ENCODE data around the gene ACVR2A. TPM values are rescaled to one million over a fixed set of nuclear protein-coding genes. Genes with fewer than 3 reads are reported as not detected.

The ACVR2A gene
- total and polyA plus RNA-seq, 2 of the 4 experiments (the other 2 are of a cell fraction) = 1.8 to 6.8 TPM

- ChIA-PET POLR2A (ENCODE audit: unreplicated experiment) (no interaction called here), CTCF (no interaction called here)
- no peak overlapping the region for H3K4ac ChIP-seq (ENCODE audit: low read depth, low read length)
- H4K8ac ChIP-seq (ENCODE audit: low read depth in 2 of 2, low read length in 2 of 2) = no peak overlapping the region
- no peak overlapping the region for H3K56ac ChIP-seq (ENCODE audit: extremely low read depth, insufficient read depth, low read length)
- H2AFZ ChIP-seq (replicated peaks; ENCODE audit: low read length, poor library complexity) = no peak overlapping the region
- ATAC-seq (ENCODE audit: low read depth) (no peak), DNase-seq (no peak)
- no peaks in the 10 kb centered on the region for H3K27me3 ChIP-seq (ENCODE audit: control insufficient read depth, insufficient read depth, low read length)
- no peak overlapping the region for H3K27ac ChIP-seq (ENCODE audit: insufficient read depth, low read length)
- in situ Hi-C loops (cut with MboI; ENCODE audit: low sequenced_read_pairs) = no loop called here
- H2AK5ac ChIP-seq (ENCODE audit: low read depth, low read length) = no peak overlapping the region
- no peak overlapping the region for H4K5ac ChIP-seq (ENCODE audit: low read depth, low read length)
- H3K9me1 ChIP-seq (ENCODE audit: insufficient read depth, low read length) = no peaks in the 10 kb centered on the region
- intact Hi-C loops (cut with micrococcal nuclease) = no loop called here
- no peak overlapping the region for H3K18ac ChIP-seq (ENCODE audit: low read depth, low read length)
- no peaks in the 10 kb centered on the region for H4K20me1 ChIP-seq (ENCODE audit: insufficient read depth, low read length)
- H3K23ac ChIP-seq (ENCODE audit: low read depth, low read length) = no peak overlapping the region
- dilution Hi-C loops (cut with HindIII; ENCODE audit: low sequenced_read_pairs, unreplicated experiment) = no loop called here
- TF ChIP-seq NFE2L2 (IDR thresholded peaks at IDR 0.05; ENCODE audit: low read depth, low read length) = no peak
- TF ChIP-seq CTCF (conservative IDR thresholded peaks at IDR 0.05; ENCODE audit: low read depth, low read length) = no peak
- no peak for TF ChIP-seq BHLHE40 (IDR thresholded peaks at IDR 0.05; ENCODE audit: low read depth, low read length)
- TF ChIP-seq POLR2A (IDR thresholded peaks at IDR 0.05; ENCODE audit: low read depth, low read length) = no peak
- TF ChIP-seq CHD1 (IDR thresholded peaks at IDR 0.05; ENCODE audit: low read depth, low read length) = no peak
- no peak for TF ChIP-seq RFX5 (IDR thresholded peaks at IDR 0.05; ENCODE audit: low read depth, low read length)
- TF ChIP-seq USF2 (IDR thresholded peaks at IDR 0.05; ENCODE audit: low read depth, low read length) = no peak
- no peak for TF ChIP-seq MAFK (IDR thresholded peaks at IDR 0.05; ENCODE audit: low read depth, low read length)
- no peak for TF ChIP-seq ELK1 (IDR thresholded peaks at IDR 0.05; ENCODE audit: borderline replicate concordance, low read depth, low read length)
- no peak for TF ChIP-seq SMC3 (IDR thresholded peaks at IDR 0.05; ENCODE audit: low read depth, low read length)
- no peak for TF ChIP-seq RCOR1 (IDR thresholded peaks at IDR 0.05; ENCODE audit: insufficient replicate concordance, low read length)
- no peak for TF ChIP-seq MAZ (IDR thresholded peaks at IDR 0.05; ENCODE audit: borderline replicate concordance, low read depth, low read length)
- no peak for TF ChIP-seq FOS (IDR thresholded peaks at IDR 0.05; ENCODE audit: low read depth, low read length)
- no peak overlapping the region for H3K9ac ChIP-seq (ENCODE audit: low read depth, low read length)
- no peak overlapping the region for H3K14ac ChIP-seq (replicated peaks; ENCODE audit: low read depth, low read length)
- H3K4me1 ChIP-seq (ENCODE audit: control insufficient read depth, insufficient read depth, low read length) = no peaks in the 10 kb centered on the region
- H3K4me3 ChIP-seq (ENCODE audit: insufficient read depth, low read depth, low read length) = no peak overlapping the region
- H3K4me2 ChIP-seq (ENCODE audit: low read depth, low read length) = no peak overlapping the region
- no TSS peak for BruUV-seq (replicated peaks)
- H3K79me1 ChIP-seq (ENCODE audit: low read depth in 1 of 2, low read length in 2 of 2) = no peaks in the 10 kb centered on the region
- WGBS, 2 experiments (ENCODE audit: extremely low coverage in 2 of 2, insufficient read length in 1 of 2) = no CpG with 5 or more reads among the region's 16 CpGs
- H3K9me3 ChIP-seq (ENCODE audit: control insufficient read depth, insufficient read depth, low read length) = no peaks in the 10 kb centered on the region
- H2BK5ac ChIP-seq (ENCODE audit: low read depth, low read length, poor library complexity, severe bottlenecking) = no peak overlapping the region
- no peak overlapping the region for H2BK20ac ChIP-seq (ENCODE audit: low read depth, low read length)
- no peak overlapping the region for H2BK15ac ChIP-seq (ENCODE audit: low read depth, low read length)
- no peak overlapping the region for H2AK9ac ChIP-seq (replicated peaks; ENCODE audit: low read depth, low read length, poor library complexity)
- no peak overlapping the region for H2BK120ac ChIP-seq (ENCODE audit: low read depth, low read length)
- no peak overlapping the region for H4K91ac ChIP-seq (ENCODE audit: insufficient read depth, low read depth, low read length)
- no peaks in the 10 kb centered on the region for H3K36me3 ChIP-seq (ENCODE audit: control insufficient read depth, insufficient read depth, low read length)
Measured at GRCh38 chr2:147827088-147827375, 17.8 kb upstream of the ACVR2A start.
